ENCODE results near the gene SNAP23. TPM values are rescaled to one million over a fixed set of nuclear protein-coding genes. Genes with fewer than 3 reads are reported as not detected.

The SNAP23 gene
- total and polyA plus RNA-seq, 10 donors, result 60.8 to 151 (median 103) TPM

GRCh38 chr15:42483677-42484076 lies 11.8 kb upstream of the SNAP23 start:
- Histone ChIP-seq H3K36me3 (peaks cover 0 to 40% (median 0%) of the 10 kb centered on the region in 6 donors), H3K27me3 (replicated peaks in 1 of 7) (no peaks in the 10 kb centered on the region), H3K9me3 (peaks cover 0 to 12% (median 7%) of the 10 kb centered on the region in 8 donors), H3K4me1 (peaks cover 5 to 46% (median 12%) of the 10 kb centered on the region in 6 donors), H3K4me3 (no peak overlapping the region), H3K27ac (no peak overlapping the region)
- WGBS, 5 donors, result 88 to 100% (median 97%) methylated on average over 1 of the region's 1 CpG
- intact Hi-C loops (cut with DNase I; ENCODE audit: low total_unique reads), result no loop called here
- no peak for TF ChIP-seq POLR2AphosphoS5 (IDR thresholded peaks at IDR 0.05)
- TF ChIP-seq CTCF (IDR thresholded peaks at IDR 0.05 in 8 of 11, conservative IDR thresholded peaks at IDR 0.05 in 3 of 11), result no peak
- no peak for TF ChIP-seq POLR2A (IDR thresholded peaks at IDR 0.05)
- no peak for DNase-seq

- intact Hi-C loops (cut with DNase I; ENCODE audit: low total_unique reads), result no loop called here
- peak overlapping the region; percentile 46 to 89 (median 78) for H3K4me3 ChIP-seq
- TF ChIP-seq POLR2A (IDR thresholded peaks at IDR 0.05), result no peak
- TF ChIP-seq POLR2AphosphoS5 (IDR thresholded peaks at IDR 0.05), result no peak
- TF ChIP-seq CTCF (IDR thresholded peaks at IDR 0.05 in 8 of 11, conservative IDR thresholded peaks at IDR 0.05 in 3 of 11), result no peak
- 1 to 3% (median 2%) methylated on average over 11 of the region's 11 CpGs for WGBS, 5 donors
- H3K36me3 ChIP-seq, result peaks cover 0 to 18% (median 0%) of the 10 kb centered on the region in 6 donors
- no peaks in the 10 kb centered on the region for H3K9me3 ChIP-seq
- H3K27ac ChIP-seq, result peak overlapping the region; percentile 86 to 99 (median 96)
- DNase-seq, result no peak
- H3K4me1 ChIP-seq, result peaks cover 47 to 89% (median 65%) of the 10 kb centered on the region in 6 donors
- H3K27me3 ChIP-seq (replicated peaks in 1 of 7), result no peaks in the 10 kb centered on the region
Measured at GRCh38 chr15:42490291-42490670, 5.2 kb upstream of the SNAP23 start.

GRCh38 chr15:42490671-42491538 lies 4.5 kb upstream of the SNAP23 start, which contains the start of gene ZNF106:
Gene ZNF106, minus strand, starts transcription at chr15:42491141. Its CDS starts 18,852 bp downstream, at chr15:42472289.
- intact Hi-C loops (cut with DNase I; ENCODE audit: low total_unique reads), result no loop called here
- 0 to 1% (median 1%) methylated on average over 43 to 51 of the region's 51 CpGs for WGBS, 5 donors
- TF ChIP-seq POLR2AphosphoS5 (IDR thresholded peaks at IDR 0.05) (peak; percentile 96 to 98 (median 97)), POLR2A (IDR thresholded peaks at IDR 0.05) (peak in 2 of 3 donors; percentile 80 to 85), CTCF (IDR thresholded peaks at IDR 0.05 in 8 of 11, conservative IDR thresholded peaks at IDR 0.05 in 3 of 11) (peak in 4 of 11 experiments; percentile 9 to 16 (median 11))
- no peaks in the 10 kb centered on the region for H3K27me3 ChIP-seq (replicated peaks in 1 of 7)
- H3K27ac ChIP-seq, result peak within 1 kb of the TSS; percentile 86 to 99 (median 96)
- H3K4me1 ChIP-seq, result peaks cover 48 to 86% (median 67%) of the 10 kb centered on the region in 6 donors
- H3K36me3 ChIP-seq, result peaks cover 0 to 13% (median 0%) of the 10 kb centered on the region in 6 donors
- H3K9me3 ChIP-seq, result no peaks in the 10 kb centered on the region
- H3K4me3 ChIP-seq, result peak within 1 kb of the TSS; percentile 46 to 89 (median 78)
- DNase-seq, result peak; percentile 96
